Left ventricle myocardium inferior (tissue), 1 donor: ENCODE measurements around the gene GPC6. TPM values are rescaled to one million over a fixed set of nuclear protein-coding genes. Genes with fewer than 3 reads are reported as not detected.

Source experiments
- DNase-seq: peaks from one replicate; pipeline ENCODE4 v3.0.0-alpha.2; 2020
- H3K27ac ChIP-seq: fragments of 200-600 bp; replicated peaks from 2 replicates; pipeline ENCODE4 v1.8.0; 2021
- H3K27me3 ChIP-seq: fragments of 200-600 bp; 2 replicates; pipeline ENCODE4 v1.8.0; 2021; ENCODE audit warnings: low read depth
- H3K36me3 ChIP-seq: fragments of 200-600 bp; 2 replicates; pipeline ENCODE4 v1.8.0; 2021
- H3K4me1 ChIP-seq: fragments of 200-600 bp; 2 replicates; pipeline ENCODE4 v1.8.0; 2021
- H3K4me3 ChIP-seq: fragments of 200-600 bp; 2 replicates; pipeline ENCODE4 v1.8.0; 2021; ENCODE audit warnings: mild to moderate bottlenecking, moderate library complexity
- H3K9me3 ChIP-seq: fragments of 200-600 bp; replicated peaks from 2 replicates; pipeline ENCODE4 v1.8.0; 2021
- intact Hi-C: fragments of 100-400 bp; cut with micrococcal nuclease; formaldehyde crosslinking; loops from one replicate; pipeline ENCODE4 v1.11.0; 2022
- total RNA-seq: library from RNA; stranded (reverse); fragmentation: NEBNext Ultra II Directional; extraction: Animal tissue kit (Norgen Biotek cat#: 25700); gene quantifications from one replicate; pipeline ENCODE4 v1.2.1, GENCODE V29; 2021
- TF ChIP-seq, protein P1 (sequence below): fragments of 200-600 bp; IDR thresholded peaks from 2 replicates; pipeline ENCODE4 v1.8.0; 2021; ENCODE audit warnings: antibody characterized with exemption, mild to moderate bottlenecking, borderline replicate concordance
- donor health status: DM: no; HTN: yes; CAD: no; lungs with severe emphysema.

The GPC6 gene
- total RNA-seq, 1 donor from 2014 or later, result 1.8 TPM

DNA sequence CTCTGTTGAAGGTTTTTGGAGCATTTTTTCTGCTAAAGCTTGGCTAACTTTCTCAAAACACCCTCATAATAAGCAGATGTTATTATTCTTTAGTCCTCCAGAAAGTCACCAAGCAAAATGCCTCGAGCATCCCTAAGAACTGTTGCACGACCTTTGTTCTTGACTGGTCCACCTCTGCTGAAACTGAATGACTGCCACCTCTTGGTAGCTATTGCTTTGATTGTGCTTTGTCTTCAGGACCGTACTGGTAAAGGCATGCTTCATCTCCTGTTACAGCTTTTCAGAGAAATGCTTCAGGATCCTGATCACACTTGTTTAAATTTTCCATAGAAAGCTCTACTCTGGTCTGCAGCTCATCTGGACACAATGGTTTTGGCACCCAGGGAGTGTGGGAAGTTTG lies 998.1 kb downstream of the GPC6 start:
- no peak overlapping the region for H3K4me3 ChIP-seq
- H3K9me3 ChIP-seq, result no peaks in the 10 kb centered on the region
- DNase-seq, result no peak
- no peaks in the 10 kb centered on the region for H3K36me3 ChIP-seq
- H3K27me3 ChIP-seq, result no peaks in the 10 kb centered on the region
- H3K27ac ChIP-seq, result no peak overlapping the region
- H3K4me1 ChIP-seq, result no peaks in the 10 kb centered on the region
- intact Hi-C loops, result no loop called here
- TF ChIP-seq, protein P1, sequence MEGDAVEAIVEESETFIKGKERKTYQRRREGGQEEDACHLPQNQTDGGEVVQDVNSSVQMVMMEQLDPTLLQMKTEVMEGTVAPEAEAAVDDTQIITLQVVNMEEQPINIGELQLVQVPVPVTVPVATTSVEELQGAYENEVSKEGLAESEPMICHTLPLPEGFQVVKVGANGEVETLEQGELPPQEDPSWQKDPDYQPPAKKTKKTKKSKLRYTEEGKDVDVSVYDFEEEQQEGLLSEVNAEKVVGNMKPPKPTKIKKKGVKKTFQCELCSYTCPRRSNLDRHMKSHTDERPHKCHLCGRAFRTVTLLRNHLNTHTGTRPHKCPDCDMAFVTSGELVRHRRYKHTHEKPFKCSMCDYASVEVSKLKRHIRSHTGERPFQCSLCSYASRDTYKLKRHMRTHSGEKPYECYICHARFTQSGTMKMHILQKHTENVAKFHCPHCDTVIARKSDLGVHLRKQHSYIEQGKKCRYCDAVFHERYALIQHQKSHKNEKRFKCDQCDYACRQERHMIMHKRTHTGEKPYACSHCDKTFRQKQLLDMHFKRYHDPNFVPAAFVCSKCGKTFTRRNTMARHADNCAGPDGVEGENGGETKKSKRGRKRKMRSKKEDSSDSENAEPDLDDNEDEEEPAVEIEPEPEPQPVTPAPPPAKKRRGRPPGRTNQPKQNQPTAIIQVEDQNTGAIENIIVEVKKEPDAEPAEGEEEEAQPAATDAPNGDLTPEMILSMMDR, result no peak

DNA sequence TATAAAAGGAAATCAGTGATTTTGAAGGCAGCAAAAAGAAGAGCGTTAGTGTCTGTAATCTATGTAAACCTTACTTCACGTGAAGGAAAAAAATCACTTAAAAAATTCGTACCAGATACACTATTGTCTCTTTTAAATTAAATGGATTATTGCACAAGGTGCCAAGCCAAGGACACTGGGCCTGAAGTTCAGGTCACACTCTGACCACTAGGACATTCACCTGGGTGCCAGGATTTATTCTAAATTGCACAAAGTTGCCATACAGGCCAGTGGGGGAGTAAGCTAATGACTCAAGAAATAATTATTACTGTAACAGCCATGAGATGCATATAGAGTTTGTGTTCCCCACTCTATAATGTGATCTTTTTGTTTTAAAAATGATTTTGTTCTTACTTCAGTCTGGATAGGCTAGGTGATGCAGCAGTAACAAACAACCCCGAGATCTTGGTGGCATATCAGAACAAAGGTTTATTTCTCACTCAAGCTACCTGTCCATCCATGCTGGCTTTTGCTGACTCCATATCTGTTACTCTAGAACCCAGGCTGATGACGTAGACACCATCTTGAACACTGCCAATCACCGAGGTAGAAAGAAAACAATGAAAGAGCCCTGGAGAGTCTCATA lies 1000.8 kb downstream of the GPC6 start:
- no peaks in the 10 kb centered on the region for H3K36me3 ChIP-seq
- no peaks in the 10 kb centered on the region for H3K9me3 ChIP-seq
- no peak overlapping the region for H3K4me3 ChIP-seq
- H3K27ac ChIP-seq, result no peak overlapping the region
- intact Hi-C loops, result no loop called here
- no peaks in the 10 kb centered on the region for H3K4me1 ChIP-seq
- TF ChIP-seq, protein P1, result no peak
- H3K27me3 ChIP-seq, result no peaks in the 10 kb centered on the region
- no peak for DNase-seq

DNA sequence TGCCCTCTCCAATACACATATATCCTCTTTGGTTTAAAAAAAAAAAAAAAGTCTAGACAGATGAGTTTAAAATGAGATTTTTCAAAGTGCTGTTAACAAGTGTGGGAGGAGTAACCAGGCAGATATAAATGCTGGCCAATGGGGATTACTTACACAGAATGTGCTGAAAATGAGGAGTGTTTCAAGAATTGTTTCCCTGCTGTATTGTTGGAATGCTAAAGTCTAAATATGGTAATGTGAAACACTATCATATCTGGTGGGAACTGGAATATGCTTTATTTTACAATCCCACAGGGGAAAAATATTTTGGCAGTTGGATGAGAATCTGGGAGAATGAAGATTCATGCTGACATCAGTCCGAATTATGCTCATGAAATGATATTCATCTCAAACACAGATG lies 1002.2 kb downstream of the GPC6 start:
- intact Hi-C loops, result no loop called here
- H3K4me3 ChIP-seq, result no peak overlapping the region
- no peaks in the 10 kb centered on the region for H3K36me3 ChIP-seq
- no peak overlapping the region for H3K27ac ChIP-seq
- no peak for DNase-seq
- no peaks in the 10 kb centered on the region for H3K9me3 ChIP-seq
- no peaks in the 10 kb centered on the region for H3K27me3 ChIP-seq
- no peaks in the 10 kb centered on the region for H3K4me1 ChIP-seq
- TF ChIP-seq, protein P1, result no peak

DNA sequence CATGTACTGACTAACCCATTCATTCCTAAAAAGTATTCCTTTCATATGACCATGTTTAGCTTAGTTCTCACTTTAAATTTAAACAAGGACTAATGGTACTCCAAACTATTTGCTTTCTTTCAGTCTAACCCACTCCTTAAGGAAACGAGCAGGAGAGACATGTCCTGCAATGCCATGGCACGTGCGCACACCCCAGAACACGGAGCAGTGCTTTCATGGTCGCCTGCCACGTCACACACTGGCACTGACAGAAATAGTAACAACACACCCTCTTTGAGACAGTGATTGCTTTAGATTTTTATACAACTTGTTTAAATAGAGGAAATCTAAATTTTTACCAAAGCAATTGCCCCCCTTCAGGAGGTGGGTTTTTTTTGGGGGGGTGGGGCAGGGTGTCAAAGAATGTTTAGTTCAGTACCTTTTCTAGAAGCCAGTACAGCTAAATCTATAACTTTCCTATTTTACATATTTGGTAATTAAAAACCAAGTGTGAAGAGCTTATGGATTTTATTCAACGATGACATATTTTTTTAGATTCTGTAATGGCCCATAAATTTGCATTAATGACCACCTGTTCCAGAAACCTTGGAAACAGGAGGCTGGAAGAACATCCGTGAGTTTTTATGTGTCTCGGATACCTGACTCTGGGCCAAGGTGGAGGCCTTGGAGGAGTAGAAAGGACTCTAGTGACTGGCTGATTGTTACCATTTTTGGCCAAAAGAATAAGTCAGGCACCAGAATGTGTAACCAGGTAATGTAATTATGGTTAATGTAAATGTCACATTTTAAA lies 1005.7 kb downstream of the GPC6 start:
- H3K4me1 ChIP-seq, result no peaks in the 10 kb centered on the region
- intact Hi-C loops, result loop anchor here (5.0 kb wide), 1 partner anchor 815 kb away; no protein-coding TSS in a partner anchor
- H3K27ac ChIP-seq, result no peak overlapping the region
- DNase-seq, result no peak
- no peaks in the 10 kb centered on the region for H3K27me3 ChIP-seq
- H3K4me3 ChIP-seq, result no peak overlapping the region
- TF ChIP-seq, protein P1, result no peak
- H3K36me3 ChIP-seq, result no peaks in the 10 kb centered on the region
- H3K9me3 ChIP-seq, result no peaks in the 10 kb centered on the region

DNA sequence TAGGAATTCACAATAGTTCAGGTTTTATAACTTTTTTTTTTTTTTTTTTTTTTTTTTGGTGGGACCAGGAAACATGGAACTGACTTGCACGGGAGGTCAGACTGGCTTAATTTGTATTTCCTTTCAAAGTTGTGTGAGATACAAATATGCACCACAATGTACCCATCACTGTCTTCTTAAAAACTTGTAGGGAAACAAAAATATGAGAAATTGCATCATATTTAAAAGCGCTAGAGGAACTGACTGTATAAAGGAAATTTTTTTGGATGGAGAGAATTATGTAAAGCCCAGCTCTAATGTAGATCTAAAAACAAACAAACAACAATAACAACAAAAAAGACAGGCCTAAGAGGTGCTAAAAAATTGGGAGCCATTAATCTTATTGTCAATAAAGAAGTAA lies 1006.3 kb downstream of the GPC6 start:
- no peak overlapping the region for H3K4me3 ChIP-seq
- no peaks in the 10 kb centered on the region for H3K4me1 ChIP-seq
- H3K36me3 ChIP-seq, result no peaks in the 10 kb centered on the region
- intact Hi-C loops, result loop anchor here (5.0 kb wide), 1 partner anchor 816 kb away; no protein-coding TSS in a partner anchor
- no peak for DNase-seq
- TF ChIP-seq, protein P1, result no peak
- no peaks in the 10 kb centered on the region for H3K9me3 ChIP-seq
- H3K27ac ChIP-seq, result no peak overlapping the region
- H3K27me3 ChIP-seq, result no peaks in the 10 kb centered on the region
